Adrenal gland (tissue), 12 donors: Measurements from ENCODE around the gene ABCD3. TPM values are rescaled to one million over a fixed set of nuclear protein-coding genes. Genes with fewer than 3 reads are reported as not detected.
"Not testable (repeated sequence)": the region's sequence is repeated elsewhere in the genome, so short reads cannot be mapped to it uniquely, and the experiment has no call there.

Experiments
- DNase-seq, 7 donors: peaks; one replicate each; pipeline ENCODE4 v3.0.0-alpha.2; 2019 to 2020
- H3K27ac ChIP-seq, 5 donors: fragments of 200-600 bp; sonication (generic) in 4 of 5; 1 replicate in 3 of 5; 2 replicates in 2 of 5; pipeline versions ENCODE4 v1.5.1 to v1.8.0; 2016 to 2020; ENCODE audit warnings: mild to moderate bottlenecking in 1 of 5
- H3K27me3 ChIP-seq: fragments of 200-600 bp; 2 replicates; pipeline ENCODE4 v1.8.0; 2021
- H3K36me3 ChIP-seq, 2 donors: fragments of 200-600 bp; replicated peaks in 1 of 2; 1 replicate in 1 of 2; 2 replicates in 1 of 2; pipeline versions ENCODE4 v1.5.1 to v1.8.0; 2018 to 2022
- H3K4me1 ChIP-seq, 2 donors: fragments of 200-600 bp; replicated peaks in 1 of 2; 1 replicate in 1 of 2; 2 replicates in 1 of 2; pipeline versions ENCODE4 v1.5.1 to v1.8.0; 2018 to 2021
- H3K4me3 ChIP-seq, 4 donors: fragments of 200-600 bp; sonication (generic) in 3 of 4; one replicate each; pipeline ENCODE4 v1.5.1; 2016 to 2018
- H3K9me3 ChIP-seq, 3 donors: fragments of 200-600 bp; sonication (generic) in 1 of 3; replicated peaks in 1 of 3; 1 replicate in 2 of 3; 2 replicates in 1 of 3; pipeline versions ENCODE4 v1.5.1 to v1.8.0; 2016 to 2021
- POLR2A ChIP-seq, 2 donors: fragments of 450-650 bp; IDR thresholded peaks; one replicate each; pipeline ENCODE4 v1.6.1; 2017; ENCODE audit warnings: antibody characterized with exemption in 2 of 2, mild to moderate bottlenecking in 2 of 2, moderate library complexity in 1 of 2
- WGBS, 4 donors: extraction: QIAGEN DNeasy Blood & Tissue Kit in 2 of 4; methylation state at CpG; one replicate each; pipeline versions ENCODE4 v1.1.5 to v1.1.7; 2013 to 2017; 5-methylcytosine and 5-hydroxymethylcytosine counted together
- intact Hi-C, 2 donors: fragments of 100-400 bp; cut with DNase I; formaldehyde crosslinking; loops; one replicate each; pipeline versions ENCODE4 v1.14.1 to v1.15.0; 2022 to 2023
- polyA plus RNA-seq, 3 donors: library from polyadenylated mRNA; stranded (reverse); fragments of 200-250 nt in 2 of 3; fragments of 350-450 nt in 1 of 3; fragmentation: Illumina TruSeq in 1 of 3; extraction: RNeasy Lipid Tissue Mini Kit (QIAGEN cat#74804) in 1 of 3; gene quantifications; one replicate each; pipeline ENCODE4 v1.2.3, GENCODE V29; 2013 to 2014
- total RNA-seq, 9 donors: library from RNA; depleted of rRNA in 4 of 9; stranded (reverse); fragments of >200 nt in 4 of 9; fragments of 120-200 nt in 1 of 9; fragmentation: NEBNext Ultra II Directional in 1 of 9; extraction: Animal tissue kit (Norgen Biotek cat#: 25700) in 1 of 9; gene quantifications; one replicate each; pipeline versions ENCODE4 v1.1.0 to v1.2.4, GENCODE V29; 2013 to 2023
- TF ChIP-seq, protein P1 (sequence below), 6 experiments: fragments of 450-650 bp in 4 of 6; fragments of 200-600 bp in 2 of 6; sonication (generic) in 1 of 6; IDR thresholded peaks; 1 replicate in 5 of 6; 2 replicates in 1 of 6; pipeline versions ENCODE4 v1.5.1 to v1.8.0; 2016 to 2021; ENCODE audit warnings: antibody characterized with exemption in 6 of 6, mild to moderate bottlenecking in 2 of 6, moderate library complexity in 1 of 6
- donor health status: healthy with polysubstance abuse.
- donor health status: Bipolar disorder and iron deficiency.
- donor health status: DM: yes; HTN: yes; CAD: no.
- donor health status: DM: no; HTN: no; CAD: no.
- donor health status: DM: no; HTN: no; CAD: no.
- donor health status: DM: yes; HTN: yes; CAD: no.

The ABCD3 gene
- total and polyA plus RNA-seq, 12 donors = 11.2 to 69.6 (median 37.1) TPM

DNA sequence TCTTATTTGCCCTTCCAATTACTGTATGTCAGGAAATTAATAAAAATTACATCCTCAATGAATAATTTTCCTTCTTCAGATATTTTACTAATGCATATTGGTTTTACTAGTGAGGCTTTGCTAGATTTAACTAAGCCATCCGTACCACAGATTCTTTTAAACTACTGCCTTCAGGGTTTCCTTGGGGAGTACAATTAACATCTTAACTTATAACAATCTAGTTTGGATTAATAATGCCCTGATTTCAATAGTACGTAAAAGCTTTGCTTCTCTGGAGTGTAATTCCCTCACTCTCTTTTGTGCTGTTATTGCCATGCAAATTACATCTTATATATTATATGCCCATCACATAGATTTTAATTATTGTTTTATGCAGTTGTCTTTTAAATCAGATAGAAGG lies 147.7 kb downstream of the ABCD3 start:
- Histone ChIP-seq H3K27me3 (no peaks in the 10 kb centered on the region), H3K4me3 (no peak overlapping the region), H3K9me3 (no peaks in the 10 kb centered on the region), H3K4me1 (no peaks in the 10 kb centered on the region), H3K36me3 (no peaks in the 10 kb centered on the region), H3K27ac (no peak overlapping the region)
- TF ChIP-seq, protein P1, sequence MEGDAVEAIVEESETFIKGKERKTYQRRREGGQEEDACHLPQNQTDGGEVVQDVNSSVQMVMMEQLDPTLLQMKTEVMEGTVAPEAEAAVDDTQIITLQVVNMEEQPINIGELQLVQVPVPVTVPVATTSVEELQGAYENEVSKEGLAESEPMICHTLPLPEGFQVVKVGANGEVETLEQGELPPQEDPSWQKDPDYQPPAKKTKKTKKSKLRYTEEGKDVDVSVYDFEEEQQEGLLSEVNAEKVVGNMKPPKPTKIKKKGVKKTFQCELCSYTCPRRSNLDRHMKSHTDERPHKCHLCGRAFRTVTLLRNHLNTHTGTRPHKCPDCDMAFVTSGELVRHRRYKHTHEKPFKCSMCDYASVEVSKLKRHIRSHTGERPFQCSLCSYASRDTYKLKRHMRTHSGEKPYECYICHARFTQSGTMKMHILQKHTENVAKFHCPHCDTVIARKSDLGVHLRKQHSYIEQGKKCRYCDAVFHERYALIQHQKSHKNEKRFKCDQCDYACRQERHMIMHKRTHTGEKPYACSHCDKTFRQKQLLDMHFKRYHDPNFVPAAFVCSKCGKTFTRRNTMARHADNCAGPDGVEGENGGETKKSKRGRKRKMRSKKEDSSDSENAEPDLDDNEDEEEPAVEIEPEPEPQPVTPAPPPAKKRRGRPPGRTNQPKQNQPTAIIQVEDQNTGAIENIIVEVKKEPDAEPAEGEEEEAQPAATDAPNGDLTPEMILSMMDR (IDR thresholded peaks at IDR 0.05) = no peak
- no peak for TF ChIP-seq POLR2A (IDR thresholded peaks at IDR 0.05)
- whole genome bisulfite sequencing, 4 donors = 87 to 99% (median 93%) methylated on average over 2 of the region's 2 CpGs
- intact Hi-C loops = no loop called here
- no peak for DNase-seq

DNA sequence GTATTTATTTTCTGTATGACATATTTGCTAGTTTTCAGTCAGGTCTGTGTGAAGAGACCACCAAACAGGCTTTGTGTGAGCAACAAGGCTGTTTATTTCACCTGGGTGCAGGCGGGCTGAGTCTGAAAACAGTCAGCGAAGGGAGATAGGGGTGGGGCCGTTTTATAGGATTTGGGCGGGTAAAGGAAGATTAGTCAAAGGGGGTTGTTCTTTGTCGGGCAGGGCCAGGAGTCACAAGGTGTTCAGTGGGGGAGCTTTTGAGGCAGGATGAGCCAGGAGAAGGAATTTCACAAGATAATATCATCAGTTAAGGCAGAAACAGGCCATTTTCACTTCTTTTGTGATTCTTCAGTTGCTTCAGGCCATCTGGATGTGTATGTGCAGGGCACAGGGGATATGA lies 148.2 kb downstream of the ABCD3 start:
- H3K9me3 ChIP-seq, H3K36me3 ChIP-seq, H3K27ac ChIP-seq, intact Hi-C loops, H3K4me1 ChIP-seq, H3K27me3 ChIP-seq, DNase-seq, H3K4me3 ChIP-seq: not testable (repeated sequence)
- WGBS, 4 donors = 71 to 79% (median 72%) methylated on average over 5 of the region's 5 CpGs

DNA sequence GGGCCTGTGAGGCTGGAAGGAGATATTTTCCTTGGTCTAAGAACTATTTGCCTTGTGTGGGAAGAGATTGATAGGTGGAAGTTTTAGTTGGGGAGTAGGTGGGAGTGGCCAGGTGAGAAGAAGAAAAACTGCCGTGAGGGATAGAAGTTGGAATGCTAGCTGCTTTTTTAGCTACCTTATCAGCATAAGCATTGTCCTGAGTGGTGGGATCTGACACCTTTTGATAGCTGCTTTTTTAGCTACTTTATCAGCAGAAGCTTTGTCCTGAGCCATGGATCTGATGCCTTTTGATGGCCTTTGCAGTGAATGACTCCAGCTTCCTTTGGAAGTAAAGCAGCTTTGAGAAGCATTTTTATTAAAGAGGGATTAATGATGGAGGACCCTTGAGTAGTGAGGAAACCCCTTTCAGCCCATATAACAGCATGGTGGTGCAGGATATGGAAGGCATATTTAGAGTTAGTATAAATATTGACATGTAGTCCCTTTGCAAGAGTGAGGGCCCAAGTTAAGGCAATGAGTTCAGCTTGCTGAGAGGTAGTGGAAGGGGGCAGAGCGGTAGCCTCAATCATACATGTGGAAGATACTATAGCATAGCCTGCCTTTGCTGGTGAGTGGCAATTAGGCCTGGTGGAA lies 149.9 kb downstream of the ABCD3 start:
- H3K4me1 ChIP-seq, H3K9me3 ChIP-seq, H3K27ac ChIP-seq, intact Hi-C loops, H3K27me3 ChIP-seq, DNase-seq, H3K36me3 ChIP-seq, H3K4me3 ChIP-seq: not testable (repeated sequence)
- WGBS, 4 donors = 92 to 98% (median 96%) methylated on average over 2 of the region's 2 CpGs

Other genes starting within 250 kb of the ABCD3 start
- gene ARHGAP29, start 180.8 kb upstream of the ABCD3 start, total RNA-seq = 10 to 100 TPM in 7 of 9 donors, 1 to 10 TPM in 2; 7.7 to 16.7 (median 11.5) TPM
- 1 to 10 TPM; 5.3 to 7.2 (median 6.2) TPM for gene ARHGAP29, start 180.8 kb upstream of the ABCD3 start, polyA plus RNA-seq
- gene F3, start 123.4 kb downstream of the ABCD3 start, total RNA-seq = 10 to 100 TPM; 11.8 to 38.9 (median 21.3) TPM
- 10 to 100 TPM; 26.0 to 50.9 (median 34.3) TPM for gene F3, start 123.4 kb downstream of the ABCD3 start, polyA plus RNA-seq